Left renal cortex interstitium (tissue), 4 donors: ENCODE results near the gene KRTAP5-6. TPM values are rescaled to one million over a fixed set of nuclear protein-coding genes. Genes with fewer than 3 reads are reported as not detected.

ENCODE experiments used
- DNase-seq, 4 donors: peaks; one replicate each; pipeline ENCODE4 v3.0.0-alpha.2; 2013; ENCODE audit warnings: low read depth in 4 of 4, low spot score in 2 of 4, missing footprints in 1 of 4
- polyA plus RNA-seq, 4 donors: library from polyadenylated mRNA; unstranded; fragments of 120-200 nt; gene quantifications; one replicate each; pipeline ENCODE4 v1.2.1, GENCODE V29; 2013; ENCODE audit not compliant: insufficient read length in 4 of 4

KRTAP5-6 gene
- polyA plus RNA-seq, 4 donors: 0.31 TPM; not detected in 3

DNA sequence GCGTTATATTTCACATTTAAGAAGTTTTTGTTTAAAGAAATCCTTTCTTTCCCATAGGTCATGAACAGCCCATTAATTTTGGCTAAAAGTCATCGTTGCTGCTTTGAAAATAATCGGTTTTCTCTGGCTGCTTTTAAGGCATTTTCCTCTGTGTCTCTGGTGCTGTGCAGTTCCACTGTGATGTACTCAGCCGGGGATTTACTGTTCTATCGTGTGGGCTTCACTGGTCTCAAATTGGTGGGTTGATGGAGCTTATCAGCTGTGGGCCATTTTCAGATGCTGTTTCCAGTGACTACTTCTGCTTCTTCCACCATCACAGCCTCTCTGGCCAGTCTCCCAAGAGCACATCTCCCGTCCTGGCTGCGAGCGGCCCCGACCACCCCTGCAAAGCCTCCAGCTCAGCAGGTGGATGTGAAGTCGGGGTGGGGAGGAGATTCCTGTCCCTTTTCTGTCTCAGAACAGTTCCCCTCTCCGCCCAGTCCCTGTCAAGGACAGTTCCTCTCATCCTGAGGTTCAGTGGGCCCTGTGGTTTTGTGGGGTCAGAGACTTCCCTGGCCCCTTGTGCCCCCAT is 33.1 kb downstream of the KRTAP5-6 start:
- DNase-seq: no peak

DNA sequence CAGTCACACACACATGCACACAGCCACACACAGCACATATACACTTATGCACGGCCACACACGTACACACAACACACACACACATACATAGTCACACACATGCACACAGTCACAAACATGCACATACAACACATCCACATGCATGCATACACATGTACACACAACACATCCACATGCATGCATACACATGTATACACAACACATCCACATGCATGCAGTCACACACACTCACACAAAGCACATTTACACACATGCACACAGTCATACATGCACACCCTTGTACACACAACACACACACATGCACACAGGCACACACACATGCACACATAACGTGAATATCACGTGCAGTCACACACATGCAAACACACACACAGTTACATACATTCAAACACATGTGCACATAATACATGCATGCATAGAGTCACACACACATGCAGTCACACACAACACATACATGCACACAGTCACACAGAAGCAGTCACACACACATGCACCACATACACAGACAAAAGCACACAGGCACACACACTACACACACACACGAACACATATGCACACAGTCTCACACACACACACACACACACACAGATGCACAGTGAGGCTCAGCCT is 34.6 kb downstream of the KRTAP5-6 start:
- no peak for DNase-seq

- DNase-seq: no peak
Observed at GRCh38 chr11:1732418-1733008, 35.5 kb downstream of the KRTAP5-6 start.

- DNase-seq: no peak
Observed at GRCh38 chr11:1733009-1733715, 36.2 kb downstream of the KRTAP5-6 start.

GRCh38 chr11:1733716-1734640 is 37.0 kb downstream of the KRTAP5-6 start:
- no peak for DNase-seq

DNA sequence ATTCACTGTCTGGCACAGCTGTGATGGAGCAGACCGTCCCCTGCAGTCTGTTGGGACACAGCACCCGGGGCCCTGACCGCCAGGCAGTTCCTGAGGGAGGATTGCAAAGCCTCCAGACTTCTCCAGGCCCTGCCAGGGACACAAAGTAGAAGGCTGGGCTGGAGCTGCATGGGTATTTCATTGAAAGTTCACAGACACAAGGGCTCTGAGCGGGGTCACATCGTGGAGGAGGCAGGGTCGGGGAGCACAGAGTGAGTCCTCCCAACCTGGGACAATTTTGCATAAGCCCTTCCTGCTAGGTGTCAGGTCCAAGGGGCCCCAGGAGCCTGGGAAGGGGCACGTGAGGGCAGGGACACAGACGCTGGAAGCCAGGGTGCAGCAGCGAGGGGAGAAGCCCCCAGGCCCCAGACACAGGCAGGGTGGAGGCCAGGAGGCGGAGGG is 37.7 kb downstream of the KRTAP5-6 start:
- no peak for DNase-seq

GRCh38 chr11:1735271-1735670 is 38.3 kb downstream of the KRTAP5-6 start:
- no peak for DNase-seq

DNA sequence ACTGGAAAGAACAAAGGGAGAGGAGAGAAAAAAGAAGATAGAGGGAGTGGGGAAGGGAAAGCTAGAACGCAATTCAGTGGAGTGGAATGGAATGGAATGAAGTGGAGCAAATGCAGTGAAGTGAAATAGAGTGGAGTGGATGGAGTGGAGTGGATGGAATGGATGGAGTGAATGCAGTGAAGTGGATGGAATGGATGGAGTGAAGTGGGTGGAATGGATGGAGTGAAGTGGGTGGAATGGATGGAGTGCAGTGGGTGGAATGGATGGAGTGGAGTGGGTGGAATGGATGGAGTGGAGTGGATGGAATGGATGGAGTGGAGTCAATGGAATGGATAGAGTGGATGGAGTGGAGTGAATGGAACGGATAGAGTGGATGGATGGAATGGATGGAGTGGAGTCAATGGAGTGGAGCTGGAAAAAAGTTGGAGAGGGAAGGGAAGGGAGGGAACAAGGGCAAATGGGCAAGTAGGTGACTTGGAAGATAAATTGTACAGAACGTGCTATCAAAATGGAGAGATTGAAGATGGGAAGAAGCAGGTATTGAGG is 39.5 kb downstream of the KRTAP5-6 start:
- no peak for DNase-seq

GRCh38 chr11:1737080-1737757 is 40.2 kb downstream of the KRTAP5-6 start:
- no peak for DNase-seq

GRCh38 chr11:1738380-1738779 is 41.4 kb downstream of the KRTAP5-6 start:
- no peak for DNase-seq

GRCh38 chr11:1739576-1739975 is 42.6 kb downstream of the KRTAP5-6 start:
- no peak for DNase-seq

GRCh38 chr11:1740786-1741530 is 44.0 kb downstream of the KRTAP5-6 start:
- no peak for DNase-seq

DNA sequence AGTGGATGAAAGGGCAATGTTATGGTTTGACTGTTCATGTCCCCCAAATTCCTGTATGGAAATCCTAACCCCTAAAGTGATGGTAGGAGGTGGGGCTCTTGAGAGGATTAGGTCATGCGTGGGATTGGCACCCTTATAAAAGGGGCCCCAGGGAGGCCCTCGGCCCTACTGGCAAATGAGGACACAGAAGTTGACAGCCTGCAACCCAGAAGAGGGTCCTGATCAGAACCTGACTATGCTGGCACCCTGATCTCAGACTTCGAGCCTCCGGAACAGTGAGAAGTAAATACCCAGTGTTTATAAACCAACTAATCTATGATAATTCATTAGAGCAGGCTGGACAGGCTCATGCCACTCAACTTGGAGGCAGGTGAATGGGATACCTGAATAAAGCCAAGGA is 44.7 kb downstream of the KRTAP5-6 start:
- DNase-seq: no peak

DNA sequence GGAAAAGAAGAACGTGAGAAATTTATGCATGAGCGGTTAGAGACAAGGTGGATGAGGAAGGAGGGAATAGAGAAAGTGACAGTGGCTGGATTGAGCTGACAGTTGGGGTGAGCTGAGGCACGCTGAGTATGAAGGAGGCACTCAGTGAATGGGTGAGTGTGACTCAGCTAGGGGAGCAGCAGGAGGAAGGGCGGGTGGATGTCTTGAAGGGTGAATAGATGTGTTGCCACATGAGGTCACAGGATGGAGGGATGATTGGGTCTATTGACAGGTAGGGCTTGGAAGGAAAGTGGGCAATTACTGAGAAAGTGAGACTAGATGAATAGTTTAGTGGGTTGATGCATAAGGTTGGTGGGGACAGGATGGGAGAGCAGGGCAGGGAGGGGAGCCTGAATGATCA is 45.4 kb downstream of the KRTAP5-6 start:
- DNase-seq: no peak

DNA sequence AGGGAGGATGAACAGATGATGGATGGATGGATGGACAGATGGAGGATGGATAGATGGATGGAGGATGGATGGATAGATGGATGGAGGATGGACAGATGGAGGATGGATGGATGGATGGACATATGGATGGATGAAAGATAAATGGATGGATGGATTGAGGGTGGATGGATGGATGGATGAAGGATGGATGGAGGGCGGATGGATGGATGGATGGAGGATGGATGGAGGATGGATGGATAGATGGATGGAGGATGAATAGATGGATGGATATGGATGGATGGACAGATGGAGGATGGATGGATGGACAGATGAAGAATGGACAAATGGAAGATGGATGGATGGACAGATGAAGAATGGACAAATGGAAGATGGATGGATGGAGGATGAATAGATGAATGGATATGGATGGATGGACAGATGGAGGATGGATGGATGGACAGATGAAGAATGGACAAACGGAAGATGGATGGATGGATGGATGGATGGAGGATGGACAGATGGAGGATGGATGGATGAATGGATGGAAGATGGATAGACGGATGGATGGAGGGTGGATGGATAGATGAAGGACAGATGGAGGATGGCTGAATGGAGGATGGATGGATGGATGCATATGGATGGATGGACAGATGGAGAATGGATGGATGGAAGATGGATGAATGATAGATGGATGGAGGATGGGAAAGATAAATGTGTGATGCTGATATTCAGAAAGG is 46.0 kb downstream of the KRTAP5-6 start:
- DNase-seq: no peak

GRCh38 chr11:1743585-1744136 is 46.7 kb downstream of the KRTAP5-6 start:
- DNase-seq: no peak

GRCh38 chr11:1744137-1744886 is 47.3 kb downstream of the KRTAP5-6 start:
- DNase-seq: no peak
